ENCODE data around the gene VPS37C. TPM values are rescaled to one million over a fixed set of nuclear protein-coding genes. Genes with fewer than 3 reads are reported as not detected.

Gene VPS37C
- polyA plus RNA-seq, 1 of the 3 experiments (the other 2 are of a cell fraction), result 15.2 TPM

- TF ChIP-seq, protein P1, sequence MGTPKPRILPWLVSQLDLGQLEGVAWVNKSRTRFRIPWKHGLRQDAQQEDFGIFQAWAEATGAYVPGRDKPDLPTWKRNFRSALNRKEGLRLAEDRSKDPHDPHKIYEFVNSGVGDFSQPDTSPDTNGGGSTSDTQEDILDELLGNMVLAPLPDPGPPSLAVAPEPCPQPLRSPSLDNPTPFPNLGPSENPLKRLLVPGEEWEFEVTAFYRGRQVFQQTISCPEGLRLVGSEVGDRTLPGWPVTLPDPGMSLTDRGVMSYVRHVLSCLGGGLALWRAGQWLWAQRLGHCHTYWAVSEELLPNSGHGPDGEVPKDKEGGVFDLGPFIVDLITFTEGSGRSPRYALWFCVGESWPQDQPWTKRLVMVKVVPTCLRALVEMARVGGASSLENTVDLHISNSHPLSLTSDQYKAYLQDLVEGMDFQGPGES (IDR thresholded peaks at IDR 0.05; ENCODE audit: low read depth, low read length), result no peak
- TF ChIP-seq, protein P2, sequence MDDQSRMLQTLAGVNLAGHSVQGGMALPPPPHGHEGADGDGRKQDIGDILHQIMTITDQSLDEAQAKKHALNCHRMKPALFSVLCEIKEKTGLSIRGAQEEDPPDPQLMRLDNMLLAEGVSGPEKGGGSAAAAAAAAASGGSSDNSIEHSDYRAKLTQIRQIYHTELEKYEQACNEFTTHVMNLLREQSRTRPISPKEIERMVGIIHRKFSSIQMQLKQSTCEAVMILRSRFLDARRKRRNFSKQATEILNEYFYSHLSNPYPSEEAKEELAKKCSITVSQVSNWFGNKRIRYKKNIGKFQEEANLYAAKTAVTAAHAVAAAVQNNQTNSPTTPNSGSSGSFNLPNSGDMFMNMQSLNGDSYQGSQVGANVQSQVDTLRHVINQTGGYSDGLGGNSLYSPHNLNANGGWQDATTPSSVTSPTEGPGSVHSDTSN (IDR thresholded peaks at IDR 0.05), result no peak
- TF ChIP-seq TAF1 (IDR thresholded peaks at IDR 0.05; ENCODE audit: borderline replicate concordance, low read depth, low read length) (no peak), JUND (IDR thresholded peaks at IDR 0.05) (no peak)
- TF ChIP-seq, protein P3, sequence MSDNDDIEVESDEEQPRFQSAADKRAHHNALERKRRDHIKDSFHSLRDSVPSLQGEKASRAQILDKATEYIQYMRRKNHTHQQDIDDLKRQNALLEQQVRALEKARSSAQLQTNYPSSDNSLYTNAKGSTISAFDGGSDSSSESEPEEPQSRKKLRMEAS (IDR thresholded peaks at IDR 0.05; ENCODE audit: low read depth), result no peak
Measured at GRCh38 chr11:61133145-61133544, 28.1 kb downstream of the VPS37C start (continued).

DNA sequence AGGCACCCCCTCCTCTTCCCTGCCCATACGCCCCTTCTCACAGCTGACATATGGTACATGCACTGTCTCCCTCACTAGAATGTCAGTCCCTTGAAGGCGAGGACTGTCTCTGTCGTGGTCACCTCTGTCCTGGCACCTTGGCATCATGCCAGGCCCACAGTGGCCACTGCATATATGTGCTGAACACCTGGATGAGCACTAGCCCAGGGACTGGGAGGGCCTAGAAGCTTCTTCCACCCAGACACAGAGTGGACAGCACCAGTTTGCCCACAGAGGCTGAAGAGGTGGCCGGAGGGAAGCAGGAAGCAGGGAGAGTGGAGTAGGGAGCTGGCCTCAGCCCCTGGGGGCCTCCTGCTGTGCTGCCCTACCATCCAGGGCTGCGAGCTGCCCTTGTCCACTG, 28.6 kb downstream of the VPS37C start:
- WGBS (ENCODE audit: low lambda C conversion rate), result 92% methylated on average over 5 of the region's 5 CpGs
- Histone ChIP-seq H3K36me3 (replicated peaks in 1 of 2; ENCODE audit: control insufficient read depth in 1 of 2, insufficient read depth in 2 of 2, low read length in 1 of 2) (peaks cover 0 to 23% of the 10 kb centered on the region in 2 experiments), H3K4me2 (no peak overlapping the region), H3K9ac (no peak overlapping the region), H3F3A (replicated peaks; ENCODE audit: insufficient read depth) (no peaks in the 10 kb centered on the region), H3K79me2 (ENCODE audit: insufficient read depth) (no peaks in the 10 kb centered on the region), H3K27ac (ENCODE audit: low read depth in 2 of 2, low read length in 1 of 2) (no peak overlapping the region), H3K9me3 (no peaks in the 10 kb centered on the region), H3K9me2 (no peaks in the 10 kb centered on the region), H4K20me1 (ENCODE audit: insufficient read depth) (peaks cover under 1% of the 10 kb centered on the region; the same call in 1 of the 2 replicates), H2AFZ (ENCODE audit: low read depth) (no peak overlapping the region), H3K4me1 (ENCODE audit: control insufficient read depth in 1 of 2, insufficient read depth in 2 of 2, low read depth in 1 of 2, low read length in 1 of 2) (peaks cover 0 to 19% of the 10 kb centered on the region in 2 experiments; a peak in 1 of 4 replicates), H3K27me3 (ENCODE audit: insufficient read depth) (no peaks in the 10 kb centered on the region), H3K4me3 (ENCODE audit: low read depth in 2 of 2, low read length in 1 of 2) (no peak overlapping the region)
- TF ChIP-seq, protein P3 (IDR thresholded peaks at IDR 0.05; ENCODE audit: low read depth), result no peak
- TF ChIP-seq, protein P4, sequence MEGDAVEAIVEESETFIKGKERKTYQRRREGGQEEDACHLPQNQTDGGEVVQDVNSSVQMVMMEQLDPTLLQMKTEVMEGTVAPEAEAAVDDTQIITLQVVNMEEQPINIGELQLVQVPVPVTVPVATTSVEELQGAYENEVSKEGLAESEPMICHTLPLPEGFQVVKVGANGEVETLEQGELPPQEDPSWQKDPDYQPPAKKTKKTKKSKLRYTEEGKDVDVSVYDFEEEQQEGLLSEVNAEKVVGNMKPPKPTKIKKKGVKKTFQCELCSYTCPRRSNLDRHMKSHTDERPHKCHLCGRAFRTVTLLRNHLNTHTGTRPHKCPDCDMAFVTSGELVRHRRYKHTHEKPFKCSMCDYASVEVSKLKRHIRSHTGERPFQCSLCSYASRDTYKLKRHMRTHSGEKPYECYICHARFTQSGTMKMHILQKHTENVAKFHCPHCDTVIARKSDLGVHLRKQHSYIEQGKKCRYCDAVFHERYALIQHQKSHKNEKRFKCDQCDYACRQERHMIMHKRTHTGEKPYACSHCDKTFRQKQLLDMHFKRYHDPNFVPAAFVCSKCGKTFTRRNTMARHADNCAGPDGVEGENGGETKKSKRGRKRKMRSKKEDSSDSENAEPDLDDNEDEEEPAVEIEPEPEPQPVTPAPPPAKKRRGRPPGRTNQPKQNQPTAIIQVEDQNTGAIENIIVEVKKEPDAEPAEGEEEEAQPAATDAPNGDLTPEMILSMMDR (IDR thresholded peaks at IDR 0.05), result no peak
- no peak for TF ChIP-seq RFX5 (IDR thresholded peaks at IDR 0.05; ENCODE audit: low read length)
- no peak for TF ChIP-seq NFIC (IDR thresholded peaks at IDR 0.05; ENCODE audit: borderline replicate concordance)
- no peak for TF ChIP-seq TCF12 (IDR thresholded peaks at IDR 0.05)
- no peak for TF ChIP-seq TAF1 (IDR thresholded peaks at IDR 0.05; ENCODE audit: borderline replicate concordance, low read depth, low read length)
- no peak for TF ChIP-seq FOXM1 (IDR thresholded peaks at IDR 0.05; ENCODE audit: low read depth)
- TF ChIP-seq RAD21 (IDR thresholded peaks at IDR 0.05; ENCODE audit: low read length), result no peak
- no peak for TF ChIP-seq RXRA (IDR thresholded peaks at IDR 0.05; ENCODE audit: borderline replicate concordance, low read depth)
- no peak for TF ChIP-seq EP300 (IDR thresholded peaks at IDR 0.05; ENCODE audit: borderline replicate concordance in 1 of 2, low read depth in 1 of 2, low read length in 1 of 2)
- TF ChIP-seq GABPA (IDR thresholded peaks at IDR 0.05; ENCODE audit: low read depth), result no peak
- DNase-seq, result no peak
- POLR2A ChIA-PET, result no interaction called here
- CTCF ChIA-PET, result interaction anchor here (0.5 to 6.5 kb wide), 4 partner anchors 41 to 301 kb away, joined by 3 to 44 read pairs (median 20); partner anchors contain the start of gene TMEM109
